ENCODE measurements around the gene SLC25A13.

DNA sequence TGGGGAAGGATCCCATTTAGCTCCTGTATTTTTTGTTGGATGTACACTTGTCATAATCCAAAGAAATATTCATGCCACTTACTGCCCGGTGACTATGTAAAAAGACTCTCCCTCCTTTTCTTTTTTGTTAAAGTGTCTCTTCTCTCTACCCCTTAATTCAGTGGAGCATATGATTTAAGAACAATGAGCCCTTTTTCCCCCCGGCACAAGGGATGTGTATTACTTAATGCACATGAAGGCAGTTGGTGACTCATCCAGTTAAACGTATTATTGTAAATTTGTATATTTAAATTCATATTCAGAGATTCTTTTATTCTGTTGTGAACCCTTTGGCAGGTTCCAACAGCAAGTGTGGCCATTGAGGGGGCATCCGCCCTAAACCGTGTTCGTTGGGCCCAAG lies 241.9 kb downstream of the SLC25A13 start:
- TF ChIP-seq MXI1 (IDR thresholded peaks at IDR 0.05; ENCODE audit: borderline replicate concordance, low read depth, low read length) = no peak
- TF ChIP-seq MED1 (CRISPR knock-in tag; IDR thresholded peaks at IDR 0.05) = no peak
- no peak for TF ChIP-seq ZBTB39 (CRISPR knock-in tag; IDR thresholded peaks at IDR 0.05)
- no peak for TF ChIP-seq ZNF10 (CRISPR knock-in tag; IDR thresholded peaks at IDR 0.05; ENCODE audit: borderline replicate concordance, low read depth)
- TF ChIP-seq SMAD3 (CRISPR knock-in tag; IDR thresholded peaks at IDR 0.05) = no peak
- no peak for TF ChIP-seq MAX (IDR thresholded peaks at IDR 0.05)
- TF ChIP-seq ZNF563 (CRISPR knock-in tag; IDR thresholded peaks at IDR 0.05) = no peak
